K562 (cell line): ENCODE results near the gene PRPF38A. TPM values are rescaled to one million over a fixed set of nuclear protein-coding genes. Genes with fewer than 3 reads are reported as not detected.

Source experiments
- ESRRA ChIP-seq: fragments of 450-650 bp; IDR thresholded peaks from 2 replicates; pipeline ENCODE4 v1.6.1; 2014; ENCODE audit warnings: low read depth, mild to moderate bottlenecking, moderate library complexity, borderline replicate concordance
- GMEB1 ChIP-seq: fragments of 250-450 bp; sonication (Bioruptor Pico); IDR thresholded peaks from 2 replicates; pipeline ENCODE4 v1.4.0; 2020; ENCODE audit warnings: mild to moderate bottlenecking
- HDAC6 ChIP-seq: IDR thresholded peaks from 2 replicates; pipeline ENCODE4 v1.6.1; 2012; ENCODE audit warnings: low read depth, mild to moderate bottlenecking, control low read depth, inconsistent platforms, low read length, moderate library complexity
- JUN ChIP-seq, 2 experiments: sonication (generic) in 1 of 2; formaldehyde crosslinking in 1 of 2; IDR thresholded peaks; 2 replicates each; pipeline versions ENCODE4 v1.6.1 to v1.8.0; 2012 to 2022; ENCODE audit warnings: borderline replicate concordance in 2 of 2, mild to moderate bottlenecking in 2 of 2, improper control_type of control experiment in 1 of 2, low read depth in 1 of 2, low read length in 1 of 2, missing genetic modification reagents in 1 of 2
- MAFG ChIP-seq: fragments of 450-650 bp; conservative IDR thresholded peaks from 2 replicates; pipeline ENCODE4 v1.6.1; 2016; ENCODE audit warnings: missing genetic modification characterization, missing compliant biosample characterization
- MCM2 ChIP-seq: fragments of 450-650 bp; IDR thresholded peaks from 2 replicates; pipeline ENCODE4 v1.6.1; 2017; ENCODE audit warnings: low read depth, mild to moderate bottlenecking
- NR4A1 ChIP-seq, 2 experiments: fragments of 250-450 bp in 1 of 2; fragments of 450-650 bp in 1 of 2; sonication (Bioruptor Pico) in 1 of 2; IDR thresholded peaks; 2 replicates each; pipeline versions ENCODE4 v1.4.0 to v1.6.1; 2016 to 2020; ENCODE audit warnings: mild to moderate bottlenecking in 2 of 2, missing compliant biosample characterization in 1 of 2, missing genetic modification characterization in 1 of 2, moderate library complexity in 1 of 2
- PBX2 ChIP-seq, 2 experiments: IDR thresholded peaks in 1 of 2; conservative IDR thresholded peaks in 1 of 2; 2 replicates each; pipeline ENCODE4 v1.6.1; 2016; ENCODE audit warnings: low read depth in 2 of 2, mild to moderate bottlenecking in 1 of 2, missing compliant biosample characterization in 1 of 2, missing genetic modification characterization in 1 of 2, moderate library complexity in 1 of 2
- POLR2A ChIP-seq: fragments of 450-650 bp; conservative IDR thresholded peaks from 2 replicates; pipeline ENCODE4 v1.6.1; 2016
- RAD51 ChIP-seq: fragments of 450-650 bp; IDR thresholded peaks from 2 replicates; pipeline ENCODE4 v1.7.1; 2016; ENCODE audit warnings: low read depth, mild to moderate bottlenecking, borderline replicate concordance
- SNIP1 ChIP-seq: fragments of 450-650 bp; IDR thresholded peaks from 2 replicates; pipeline ENCODE4 v1.7.1; 2017; ENCODE audit warnings: low read depth, mild to moderate bottlenecking
- TAL1 ChIP-seq: fragments of 450-650 bp; IDR thresholded peaks from 2 replicates; pipeline ENCODE4 v1.6.1; 2016; ENCODE audit warnings: mild to moderate bottlenecking
- ZNF197 ChIP-seq: fragments of 200-800 bp; sonication (Bioruptor generic); IDR thresholded peaks from 2 replicates; pipeline ENCODE4 v1.6.1; 2016; ENCODE audit warnings: low read depth, missing genetic modification characterization, missing compliant biosample characterization
- ZNF316 ChIP-seq: fragments of 450-650 bp; IDR thresholded peaks from 2 replicates; pipeline ENCODE4 v1.6.1; 2016
- ZNF584 ChIP-seq: fragments of 200-800 bp; sonication (Bioruptor generic); IDR thresholded peaks from 2 replicates; pipeline ENCODE4 v1.6.1; 2016; ENCODE audit warnings: low read depth, mild to moderate bottlenecking, missing genetic modification characterization, missing compliant biosample characterization
- ZNF696 ChIP-seq: fragments of 250-450 bp; sonication (Bioruptor Pico); conservative IDR thresholded peaks from 2 replicates; pipeline ENCODE4 v1.4.0; 2020; ENCODE audit warnings: mild to moderate bottlenecking, moderate library complexity
- ZNF764 ChIP-seq: fragments of 250-450 bp; sonication (Bioruptor Pico); IDR thresholded peaks from 2 replicates; pipeline ENCODE4 v1.4.0; 2020; ENCODE audit warnings: low read depth, mild to moderate bottlenecking, moderate library complexity
- polyA plus RNA-seq, 8 experiments: library from polyadenylated mRNA; depleted of rRNA in 4 of 8; stranded (reverse) in 5 of 8; unstranded in 3 of 8; fragments of >200 nt; fragmentation: Nextera tagmentation in 2 of 8; fragmentation: Illumina TruSeq in 1 of 8; extraction: Ambion mirVana in 2 of 8; extraction: Trizol in 1 of 8; gene quantifications; 2 replicates each; pipeline versions ENCODE4 v1.2.1 to v1.2.3, GENCODE V29; 2011 to 2014; ENCODE audit warnings: inconsistent platforms in 1 of 8, missing spikeins in 1 of 8
- total RNA-seq, 7 experiments: library from RNA; depleted of rRNA in 6 of 7; stranded (reverse); fragments of >200 nt in 6 of 7; fragmentation: Illumina TruSeq in 2 of 7; extraction: Trizol in 2 of 7; gene quantifications; 2 replicates each; pipeline versions ENCODE4 v1.2.1 to v1.2.3, GENCODE V29; 2011 to 2021; ENCODE audit warnings: low replicate concordance in 1 of 7
- TF ChIP-seq, protein P1 (sequence below), 2 experiments: fragments of 450-650 bp; IDR thresholded peaks; 2 replicates each; pipeline ENCODE4 v1.6.1; 2016

PRPF38A gene
- total and polyA plus RNA-seq, 9 of the 15 experiments (the other 6 are each of a cell fraction or from before 2014, with no cell fraction given), result 53.6 to 198 (median 89.2) TPM

DNA sequence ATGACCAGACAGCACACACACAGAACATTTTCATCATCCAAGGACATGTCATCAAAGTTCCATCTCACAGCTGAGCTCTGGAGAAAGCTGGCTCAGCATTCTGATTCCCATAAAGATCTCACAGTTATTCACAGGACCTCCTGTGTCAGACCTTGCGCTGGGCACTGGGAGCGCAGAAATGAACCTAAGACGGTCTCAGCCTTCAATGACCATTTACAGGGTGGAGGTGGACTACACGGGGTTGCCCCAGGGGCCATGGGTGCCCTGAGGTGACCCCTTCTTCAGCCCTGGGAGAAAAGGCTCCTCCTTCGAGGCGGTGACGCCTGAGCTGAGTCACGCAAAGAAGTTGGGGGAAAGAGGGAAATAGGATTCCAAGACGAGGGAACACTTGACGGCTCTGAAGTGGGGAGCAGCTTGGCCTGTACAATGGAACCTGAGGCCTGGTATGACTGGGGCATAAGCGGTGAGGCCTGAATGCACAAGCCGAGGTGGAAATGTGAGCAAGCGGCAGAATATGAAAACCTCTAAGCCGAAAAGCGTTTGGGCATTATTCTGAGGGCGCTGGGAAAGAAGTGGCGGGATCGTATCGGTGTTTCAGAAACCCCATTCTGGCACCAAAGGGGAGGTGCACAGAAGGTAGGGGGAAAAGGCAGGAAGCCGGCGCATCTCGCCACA lies 39.2 kb upstream of the PRPF38A start (continued):
- no peak for TF ChIP-seq GMEB1 (CRISPR knock-in tag)
- TF ChIP-seq ZNF764 (CRISPR knock-in tag), result no peak
- TF ChIP-seq HDAC6, result no peak
- no peak for TF ChIP-seq SNIP1
- TF ChIP-seq NR4A1 (CRISPR knock-in tag; IDR thresholded peaks at IDR 0.05), result no peak
- TF ChIP-seq NR4A1 (tag; IDR thresholded peaks at IDR 0.05), result 0 out of 2 replicates have a peak, but pooled peaks have one; percentile 36
- TF ChIP-seq JUN (IDR thresholded peaks at IDR 0.05; ENCODE audit: borderline replicate concordance, low read depth, low read length), result peak; percentile 64; the same call in 1 of the 2 replicates
- no peak for TF ChIP-seq JUN (CRISPR knock-in tag; IDR thresholded peaks at IDR 0.05; ENCODE audit: borderline replicate concordance)
- TF ChIP-seq RAD51, result no peak
- 0 out of 2 replicates have a peak, but pooled peaks have one; percentile 4 for TF ChIP-seq TAL1
- no peak for TF ChIP-seq PBX2 (CRISPR knock-in tag; IDR thresholded peaks at IDR 0.05; ENCODE audit: low read depth)
- no peak for TF ChIP-seq PBX2 (tag; conservative IDR thresholded peaks at IDR 0.05; ENCODE audit: low read depth)
- TF ChIP-seq MAFG (tag), result peak; percentile 93
- TF ChIP-seq ZNF316, result peak; percentile 97
- TF ChIP-seq ZNF696 (CRISPR knock-in tag), result no peak
- peak; percentile 70; the same call in 1 of the 2 replicates for TF ChIP-seq POLR2A
- TF ChIP-seq, protein P1, sequence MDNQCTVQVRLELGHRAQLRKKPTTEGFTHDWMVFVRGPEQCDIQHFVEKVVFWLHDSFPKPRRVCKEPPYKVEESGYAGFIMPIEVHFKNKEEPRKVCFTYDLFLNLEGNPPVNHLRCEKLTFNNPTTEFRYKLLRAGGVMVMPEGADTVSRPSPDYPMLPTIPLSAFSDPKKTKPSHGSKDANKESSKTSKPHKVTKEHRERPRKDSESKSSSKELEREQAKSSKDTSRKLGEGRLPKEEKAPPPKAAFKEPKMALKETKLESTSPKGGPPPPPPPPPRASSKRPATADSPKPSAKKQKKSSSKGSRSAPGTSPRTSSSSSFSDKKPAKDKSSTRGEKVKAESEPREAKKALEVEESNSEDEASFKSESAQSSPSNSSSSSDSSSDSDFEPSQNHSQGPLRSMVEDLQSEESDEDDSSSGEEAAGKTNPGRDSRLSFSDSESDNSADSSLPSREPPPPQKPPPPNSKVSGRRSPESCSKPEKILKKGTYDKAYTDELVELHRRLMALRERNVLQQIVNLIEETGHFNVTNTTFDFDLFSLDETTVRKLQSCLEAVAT (IDR thresholded peaks at IDR 0.05), result peak in 1 of 2 experiments; percentile 79; a peak in 1 of 4 replicates
- TF ChIP-seq ZNF197 (CRISPR knock-in tag), result no peak
- TF ChIP-seq MCM2, result no peak
- peak; percentile 48; the same call in 1 of the 2 replicates for TF ChIP-seq ESRRA
- no peak for TF ChIP-seq ZNF584 (CRISPR knock-in tag)
